ENCODE data around the gene BRIP1. TPM values are rescaled to one million over a fixed set of nuclear protein-coding genes. Genes with fewer than 3 reads are reported as not detected.

Gene BRIP1
- polyA plus RNA-seq, 10 donors, result 3.1 to 6.9 (median 4.3) TPM

GRCh38 chr17:61759362-61759761 lies 104.0 kb downstream of the BRIP1 start:
- no peak for DNase-seq

GRCh38 chr17:61758430-61758829 lies 104.9 kb downstream of the BRIP1 start:
- DNase-seq, result no peak

- DNase-seq, result no peak
Measured at GRCh38 chr17:61757168-61757567, 106.2 kb downstream of the BRIP1 start.

- no peak for DNase-seq
Measured at GRCh38 chr17:61756561-61756960, 106.8 kb downstream of the BRIP1 start.

- DNase-seq, result no peak
Measured at GRCh38 chr17:61755668-61756067, 107.7 kb downstream of the BRIP1 start.

GRCh38 chr17:61755078-61755477 lies 108.2 kb downstream of the BRIP1 start:
- DNase-seq, result no peak

GRCh38 chr17:61754124-61754523 lies 109.2 kb downstream of the BRIP1 start:
- DNase-seq, result no peak

GRCh38 chr17:61753696-61754095 lies 109.6 kb downstream of the BRIP1 start:
- DNase-seq, result no peak

- DNase-seq, result no peak
Measured at GRCh38 chr17:61750656-61751055, 112.7 kb downstream of the BRIP1 start.

- no peak for DNase-seq
Measured at GRCh38 chr17:61749823-61750404, 113.4 kb downstream of the BRIP1 start.

GRCh38 chr17:61746248-61746985 lies 116.9 kb downstream of the BRIP1 start:
- DNase-seq, result no peak

GRCh38 chr17:61744804-61745203 lies 118.5 kb downstream of the BRIP1 start:
- DNase-seq, result no peak

- no peak for DNase-seq
Measured at GRCh38 chr17:61744252-61744651, 119.1 kb downstream of the BRIP1 start.

GRCh38 chr17:61743766-61744165 lies 119.6 kb downstream of the BRIP1 start:
- DNase-seq, result no peak

GRCh38 chr17:61739002-61739401 lies 124.3 kb downstream of the BRIP1 start:
- no peak for DNase-seq

GRCh38 chr17:61738249-61738648 lies 125.1 kb downstream of the BRIP1 start:
- no peak for DNase-seq

GRCh38 chr17:61737820-61738219 lies 125.5 kb downstream of the BRIP1 start:
- no peak for DNase-seq

- no peak for DNase-seq
Measured at GRCh38 chr17:61736438-61736837, 126.9 kb downstream of the BRIP1 start.

GRCh38 chr17:61735807-61736206 lies 127.5 kb downstream of the BRIP1 start:
- no peak for DNase-seq

- peak; percentile 1 to 54 (median 29) for DNase-seq
Measured at GRCh38 chr17:61734466-61734865, 128.9 kb downstream of the BRIP1 start.

- DNase-seq, result no peak
Measured at GRCh38 chr17:61734012-61734411, 129.3 kb downstream of the BRIP1 start.

GRCh38 chr17:61733021-61733420 lies 130.3 kb downstream of the BRIP1 start:
- no peak for DNase-seq

GRCh38 chr17:61732169-61732568 lies 131.2 kb downstream of the BRIP1 start:
- DNase-seq, result no peak

GRCh38 chr17:61731330-61731729 lies 132.0 kb downstream of the BRIP1 start:
- DNase-seq, result no peak
